HCT116 (cell line): Measurements from ENCODE around the gene KANK3. TPM values are rescaled to one million over a fixed set of nuclear protein-coding genes. Genes with fewer than 3 reads are reported as not detected.
A peak's percentile ranks its signal among the peaks of the same experiment; 100 is the strongest.

Experiments
- ATAC-seq: fragments of 200-7000 bp; cut with Tn5 transposase; 2 replicates; pipeline ENCODE4 v1.9.1; 2020; ENCODE audit warnings: mild to moderate bottlenecking, moderate library complexity
- BruUV-seq: library from RNA; stranded (reverse); fragments of 400-500 nt; replicated peaks from 2 replicates; lab custom pipeline; 2021; lab: Mats Ljungman, UMichigan
- CTCF ChIA-PET: fragments of 300-600 bp; sonication (Branson Sonifier 250); formaldehyde crosslinking; loops from one replicate; lab custom pipeline; 2021; ENCODE audit warnings: antibody characterized with exemption; lab: Charles Lee
- POLR2A ChIA-PET: fragments of 300-600, 350-600 bp; sonication (Branson Sonifier 250); formaldehyde crosslinking; loops from one replicate; lab custom pipeline; 2021; ENCODE audit warnings: antibody characterized with exemption; lab: Charles Lee
- RAD21 ChIA-PET, 2 experiments: fragments of 300-600 bp; sonication (Branson Sonifier 250); formaldehyde crosslinking; loops; one replicate each; lab custom pipeline; 2023; ENCODE audit warnings: low total read pairs in 2 of 2; ENCODE audit not compliant: uncharacterized antibody in 2 of 2, unreplicated experiment in 2 of 2, low non-redundant PET in 1 of 2; lab: Charles Lee
- DNase-seq: peaks from one replicate; pipeline ENCODE4 v3.0.0-alpha.2; 2010; ENCODE audit warnings: low read depth, low spot score
- H2AFZ ChIP-seq: fragments of 200-600 bp; shearing (Covaris generic), sonication (generic); 2 replicates; pipeline ENCODE4 v1.6.1; 2017; ENCODE audit warnings: low read depth, mixed run types, mixed read lengths, antibody characterized with exemption, low read length; ENCODE audit not compliant: poor library complexity, severe bottlenecking
- H3K27ac ChIP-seq: 2 replicates; pipeline ENCODE4 v1.5.1; 2012; ENCODE audit warnings: low read depth, low read length
- H3K27me3 ChIP-seq: fragments of 200-600 bp; sonication (generic); 2 replicates; pipeline ENCODE4 v1.6.1; 2016; ENCODE audit warnings: mixed run types, low read length, mixed read lengths; ENCODE audit not compliant: insufficient read depth
- H3K36me3 ChIP-seq, 2 experiments: fragments of 200-500 bp in 1 of 2; fragments of 200-600 bp in 1 of 2; sonication (Bioruptor generic) in 1 of 2; sonication (generic) in 1 of 2; 2 replicates each; pipeline versions ENCODE4 v1.5.1 to v1.6.1; 2014 to 2016; ENCODE audit warnings: low read length in 2 of 2, inconsistent platforms in 1 of 2, mixed read lengths in 1 of 2, mixed run types in 1 of 2; ENCODE audit not compliant: insufficient read depth in 2 of 2, control insufficient read depth in 1 of 2
- H3K4me1 ChIP-seq, 2 experiments: fragments of 200-600 bp in 1 of 2; sonication (generic) in 1 of 2; 2 replicates each; pipeline versions ENCODE4 v1.5.1 to v1.6.1; 2012 to 2017; ENCODE audit warnings: low read length in 2 of 2, inconsistent platforms in 1 of 2, mild to moderate bottlenecking in 1 of 2, mixed read lengths in 1 of 2, mixed run types in 1 of 2, moderate library complexity in 1 of 2; ENCODE audit not compliant: insufficient read depth in 2 of 2, control insufficient read depth in 1 of 2
- H3K4me2 ChIP-seq: fragments of 200-600 bp; sonication (generic); 2 replicates; pipeline ENCODE4 v1.6.1; 2017; ENCODE audit warnings: mixed run types, low read length, mixed read lengths
- H3K4me3 ChIP-seq, 2 experiments: fragments of 200-600 bp in 1 of 2; sonication (generic) in 1 of 2; replicated peaks in 1 of 2; 2 replicates each; pipeline ENCODE4 v1.5.1; 2011 to 2016; ENCODE audit warnings: low read length in 2 of 2, control low read depth in 1 of 2, low read depth in 1 of 2, mild to moderate bottlenecking in 1 of 2, mixed read lengths in 1 of 2, mixed run types in 1 of 2
- H3K79me2 ChIP-seq: fragments of 200-600 bp; sonication (generic); 2 replicates; pipeline ENCODE4 v1.6.1; 2017; ENCODE audit warnings: mild to moderate bottlenecking, mixed run types, low read length, moderate library complexity, mixed read lengths; ENCODE audit not compliant: insufficient read depth
- H3K9ac ChIP-seq: fragments of 200-600 bp; sonication (generic); 2 replicates; pipeline ENCODE4 v1.6.1; 2016; ENCODE audit warnings: low read length, mixed read lengths
- H3K9me2 ChIP-seq: fragments of 200-600 bp; sonication (generic), shearing (Covaris generic); 2 replicates; pipeline ENCODE4 v1.6.1; 2017; ENCODE audit warnings: mixed run types, mild to moderate bottlenecking, moderate library complexity; ENCODE audit not compliant: insufficient read depth
- H3K9me3 ChIP-seq, 2 experiments: fragments of 200-500 bp in 1 of 2; fragments of 200-600 bp in 1 of 2; sonication (Bioruptor generic) in 1 of 2; sonication (generic) in 1 of 2; 2 replicates each; pipeline ENCODE4 v1.6.1; 2014 to 2017; ENCODE audit warnings: low read length in 2 of 2, mixed read lengths in 2 of 2, inconsistent platforms in 1 of 2, low read depth in 1 of 2, mild to moderate bottlenecking in 1 of 2, mixed run types in 1 of 2, moderate library complexity in 1 of 2; ENCODE audit not compliant: control insufficient read depth in 1 of 2, insufficient read depth in 1 of 2
- H4K20me1 ChIP-seq: fragments of 200-600 bp; sonication (generic), shearing (Covaris generic); 2 replicates; pipeline ENCODE4 v1.6.1; 2017; ENCODE audit warnings: mixed run types, mild to moderate bottlenecking, moderate library complexity; ENCODE audit not compliant: insufficient read depth
- EGR1 ChIP-seq: IDR thresholded peaks from 2 replicates; pipeline ENCODE4 v1.6.1; 2012; ENCODE audit warnings: low read depth
- POLR2A ChIP-seq: IDR thresholded peaks from 2 replicates; pipeline ENCODE4 v1.7.0; 2011; ENCODE audit warnings: borderline replicate concordance; ENCODE audit not compliant: insufficient read depth, insufficient read length; ENCODE audit errors: extremely low read depth
- RAD21 ChIP-seq: IDR thresholded peaks from 2 replicates; pipeline ENCODE4 v1.6.1; 2012; ENCODE audit warnings: low read depth, mild to moderate bottlenecking
- YY1 ChIP-seq: IDR thresholded peaks from 2 replicates; pipeline ENCODE4 v1.6.1; 2011; ENCODE audit warnings: low read length, low read depth, moderate library complexity, mild to moderate bottlenecking; ENCODE audit not compliant: insufficient replicate concordance; ENCODE audit errors: extremely low read depth
- ZNF274 ChIP-seq: fragments of 200-500 bp; sonication (Bioruptor generic); IDR thresholded peaks from 2 replicates; pipeline ENCODE4 v1.6.1; 2014; ENCODE audit warnings: mild to moderate bottlenecking, low read depth, low read length, inconsistent platforms
- intact Hi-C: fragments of 100-400 bp; cut with micrococcal nuclease; formaldehyde crosslinking; loops from 2 replicates; pipeline ENCODE4 v1.10.0; 2022
- total RNA-seq: library from RNA; stranded (reverse); gene quantifications from one replicate; pipeline ENCODE4 v1.2.1, GENCODE V29; 2021; ENCODE audit not compliant: unreplicated experiment
- TF ChIP-seq, protein P1 (sequence below): IDR thresholded peaks from 2 replicates; pipeline ENCODE4 v1.6.1; 2012
- TF ChIP-seq, protein P2 (sequence below), 3 experiments: fragments of 200-600 bp in 1 of 3; sonication (generic) in 1 of 3; IDR thresholded peaks in 2 of 3; conservative IDR thresholded peaks in 1 of 3; 2 replicates each; pipeline ENCODE4 v1.5.1; 2012 to 2017; ENCODE audit warnings: low read depth in 2 of 3, low read length in 2 of 3, antibody characterized with exemption in 1 of 3, borderline replicate concordance in 1 of 3, control low read depth in 1 of 3, mild to moderate bottlenecking in 1 of 3, mixed read lengths in 1 of 3, mixed run types in 1 of 3, moderate library complexity in 1 of 3; ENCODE audit not compliant: insufficient read depth in 1 of 3
- TF ChIP-seq, protein P3 (sequence below): IDR thresholded peaks from 2 replicates; pipeline ENCODE4 v1.6.1; 2012; ENCODE audit warnings: low read depth

KANK3 gene
- total RNA-seq, 1 experiment from 2014 or later: 21.7 TPM

DNA sequence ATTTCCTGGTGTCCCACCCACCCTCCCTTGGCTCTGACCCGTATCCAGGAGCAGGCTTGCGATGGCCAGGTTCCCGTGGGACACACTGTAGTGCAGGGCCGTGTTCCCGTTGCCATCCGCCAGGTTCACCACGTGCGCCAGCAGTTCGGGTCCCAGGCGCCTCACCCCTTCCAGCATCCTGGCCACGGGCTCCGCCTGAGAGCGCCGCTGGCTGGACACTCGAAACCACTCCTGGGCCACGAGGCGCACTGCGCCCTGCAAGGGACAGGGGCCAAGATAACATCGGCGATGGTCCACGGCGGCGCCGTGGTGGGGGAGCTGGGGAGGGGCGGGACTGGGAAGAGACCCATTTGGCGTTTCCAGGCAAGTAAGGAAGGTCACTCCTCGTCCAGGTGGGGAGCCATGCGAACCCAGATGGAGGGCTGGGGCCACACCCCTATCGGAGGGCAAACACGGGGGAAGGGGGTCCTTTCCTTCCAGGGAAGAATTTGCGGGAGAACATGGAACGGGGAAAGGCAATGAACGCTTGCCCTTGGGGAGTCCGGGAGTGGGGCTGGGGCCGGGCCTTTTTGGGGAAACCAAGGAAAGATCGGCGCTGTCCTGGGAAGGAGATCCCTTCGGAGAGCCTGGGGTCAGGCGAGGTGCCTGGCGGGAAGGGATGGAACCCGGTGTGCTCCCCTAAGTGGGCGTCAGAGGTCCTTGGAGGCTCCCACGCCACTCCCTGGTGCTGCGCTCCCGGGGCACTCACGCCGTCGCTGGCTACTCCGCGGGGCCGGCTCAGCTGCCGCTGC lies 9.9 kb downstream of the KANK3 start:
- Histone ChIP-seq H3K9ac (peak overlapping the region; percentile 90; the same call in 1 of the 2 replicates), H3K27ac (peak overlapping the region; percentile 100; the same call in 1 of the 2 replicates), H3K4me1 (peaks cover 17 to 31% of the 10 kb centered on the region in 2 experiments), H3K36me3 (no peaks in the 10 kb centered on the region), H3K9me3 (no peaks in the 10 kb centered on the region), H3K4me3 (no peak overlapping the region; a peak in 1 of 4 replicates), H3K79me2 (peaks cover 15% of the 10 kb centered on the region), H3K9me2 (no peaks in the 10 kb centered on the region), H4K20me1 (no peaks in the 10 kb centered on the region), H3K4me2 (peak overlapping the region; percentile 97; the same call in 1 of the 2 replicates), H2AFZ (no peak overlapping the region), H3K27me3 (no peaks in the 10 kb centered on the region)
- ChIA-PET CTCF (no interaction called here), RAD21 (no interaction called here), POLR2A (interaction anchor here (4.5 kb wide), 1 partner anchor 11 kb away, joined by 37 read pairs; the partner anchor contains the start of genes NDUFA7 and RPS28)
- no peak for ATAC-seq
- intact Hi-C loops: loop anchor here (10.0 kb wide), 1 partner anchor 178 kb away; no protein-coding TSS in a partner anchor
- no TSS peak for BruUV-seq
- no peak for DNase-seq
- TF ChIP-seq YY1 (no peak), ZNF274 (no peak), RAD21 (no peak), POLR2A (no peak), EGR1 (no peak)
- TF ChIP-seq, protein P1, sequence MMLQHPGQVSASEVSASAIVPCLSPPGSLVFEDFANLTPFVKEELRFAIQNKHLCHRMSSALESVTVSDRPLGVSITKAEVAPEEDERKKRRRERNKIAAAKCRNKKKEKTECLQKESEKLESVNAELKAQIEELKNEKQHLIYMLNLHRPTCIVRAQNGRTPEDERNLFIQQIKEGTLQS: no peak
- TF ChIP-seq, protein P2, sequence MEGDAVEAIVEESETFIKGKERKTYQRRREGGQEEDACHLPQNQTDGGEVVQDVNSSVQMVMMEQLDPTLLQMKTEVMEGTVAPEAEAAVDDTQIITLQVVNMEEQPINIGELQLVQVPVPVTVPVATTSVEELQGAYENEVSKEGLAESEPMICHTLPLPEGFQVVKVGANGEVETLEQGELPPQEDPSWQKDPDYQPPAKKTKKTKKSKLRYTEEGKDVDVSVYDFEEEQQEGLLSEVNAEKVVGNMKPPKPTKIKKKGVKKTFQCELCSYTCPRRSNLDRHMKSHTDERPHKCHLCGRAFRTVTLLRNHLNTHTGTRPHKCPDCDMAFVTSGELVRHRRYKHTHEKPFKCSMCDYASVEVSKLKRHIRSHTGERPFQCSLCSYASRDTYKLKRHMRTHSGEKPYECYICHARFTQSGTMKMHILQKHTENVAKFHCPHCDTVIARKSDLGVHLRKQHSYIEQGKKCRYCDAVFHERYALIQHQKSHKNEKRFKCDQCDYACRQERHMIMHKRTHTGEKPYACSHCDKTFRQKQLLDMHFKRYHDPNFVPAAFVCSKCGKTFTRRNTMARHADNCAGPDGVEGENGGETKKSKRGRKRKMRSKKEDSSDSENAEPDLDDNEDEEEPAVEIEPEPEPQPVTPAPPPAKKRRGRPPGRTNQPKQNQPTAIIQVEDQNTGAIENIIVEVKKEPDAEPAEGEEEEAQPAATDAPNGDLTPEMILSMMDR (IDR thresholded peaks at IDR 0.05 in 2 of 3, conservative IDR thresholded peaks at IDR 0.05 in 1 of 3; ENCODE audit: borderline replicate concordance in 1 of 3, insufficient read depth in 1 of 3, low read depth in 2 of 3, low read length in 2 of 3): no peak
- TF ChIP-seq, protein P3, sequence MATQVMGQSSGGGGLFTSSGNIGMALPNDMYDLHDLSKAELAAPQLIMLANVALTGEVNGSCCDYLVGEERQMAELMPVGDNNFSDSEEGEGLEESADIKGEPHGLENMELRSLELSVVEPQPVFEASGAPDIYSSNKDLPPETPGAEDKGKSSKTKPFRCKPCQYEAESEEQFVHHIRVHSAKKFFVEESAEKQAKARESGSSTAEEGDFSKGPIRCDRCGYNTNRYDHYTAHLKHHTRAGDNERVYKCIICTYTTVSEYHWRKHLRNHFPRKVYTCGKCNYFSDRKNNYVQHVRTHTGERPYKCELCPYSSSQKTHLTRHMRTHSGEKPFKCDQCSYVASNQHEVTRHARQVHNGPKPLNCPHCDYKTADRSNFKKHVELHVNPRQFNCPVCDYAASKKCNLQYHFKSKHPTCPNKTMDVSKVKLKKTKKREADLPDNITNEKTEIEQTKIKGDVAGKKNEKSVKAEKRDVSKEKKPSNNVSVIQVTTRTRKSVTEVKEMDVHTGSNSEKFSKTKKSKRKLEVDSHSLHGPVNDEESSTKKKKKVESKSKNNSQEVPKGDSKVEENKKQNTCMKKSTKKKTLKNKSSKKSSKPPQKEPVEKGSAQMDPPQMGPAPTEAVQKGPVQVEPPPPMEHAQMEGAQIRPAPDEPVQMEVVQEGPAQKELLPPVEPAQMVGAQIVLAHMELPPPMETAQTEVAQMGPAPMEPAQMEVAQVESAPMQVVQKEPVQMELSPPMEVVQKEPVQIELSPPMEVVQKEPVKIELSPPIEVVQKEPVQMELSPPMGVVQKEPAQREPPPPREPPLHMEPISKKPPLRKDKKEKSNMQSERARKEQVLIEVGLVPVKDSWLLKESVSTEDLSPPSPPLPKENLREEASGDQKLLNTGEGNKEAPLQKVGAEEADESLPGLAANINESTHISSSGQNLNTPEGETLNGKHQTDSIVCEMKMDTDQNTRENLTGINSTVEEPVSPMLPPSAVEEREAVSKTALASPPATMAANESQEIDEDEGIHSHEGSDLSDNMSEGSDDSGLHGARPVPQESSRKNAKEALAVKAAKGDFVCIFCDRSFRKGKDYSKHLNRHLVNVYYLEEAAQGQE: no peak
- TF ChIP-seq, all 23 proteins: peak for 0
